Kidney (tissue), 14 donors: Measurements from ENCODE around the gene SIDT2. TPM values are rescaled to one million over a fixed set of nuclear protein-coding genes. Genes with fewer than 3 reads are reported as not detected.

Experiments used
- DNase-seq, 5 donors: peaks; one replicate each; pipeline ENCODE4 v3.0.0-alpha.2; 2013 to 2020
- FAIRE-seq: peaks from 2 replicates; lab custom pipeline; 2012; peaks lifted over from hg19 to GRCh38; lab: Jason Lieb, UNC
- H3K27ac ChIP-seq, 2 donors: one replicate each; pipeline ENCODE4 v1.7.0; 2013; ENCODE audit warnings: low read depth in 2 of 2, low read length in 2 of 2, inconsistent platforms in 1 of 2
- H3K27me3 ChIP-seq: one replicate; pipeline ENCODE4 v1.7.1; 2013; ENCODE audit warnings: low read length, inconsistent platforms; ENCODE audit not compliant: control insufficient read depth, insufficient read depth
- H3K36me3 ChIP-seq, 3 donors: one replicate each; pipeline versions ENCODE4 v1.7.0 to v1.7.1; 2013; ENCODE audit warnings: low read length in 3 of 3, control low read depth in 1 of 3, inconsistent platforms in 1 of 3; ENCODE audit not compliant: insufficient read depth in 3 of 3, control insufficient read depth in 2 of 3
- H3K4me1 ChIP-seq, 3 donors: one replicate each; pipeline versions ENCODE4 v1.7.0 to v1.7.1; 2013; ENCODE audit warnings: low read length in 3 of 3, inconsistent platforms in 1 of 3, low read depth in 1 of 3; ENCODE audit not compliant: control insufficient read depth in 2 of 3, insufficient read depth in 2 of 3
- H3K4me3 ChIP-seq, 3 donors: one replicate each; pipeline versions ENCODE4 v1.7.0 to v1.8.1; 2013; ENCODE audit warnings: low read length in 3 of 3, control low read depth in 1 of 3, inconsistent platforms in 1 of 3
- H3K9ac ChIP-seq, 3 donors: one replicate each; pipeline versions ENCODE4 v1.7.0 to v1.7.1; 2013; ENCODE audit warnings: low read length in 3 of 3, control low read depth in 1 of 3, inconsistent platforms in 1 of 3
- H3K9me3 ChIP-seq, 3 donors: one replicate each; pipeline versions ENCODE4 v1.7.0 to v1.7.1; 2013; ENCODE audit warnings: low read length in 3 of 3, control low read depth in 1 of 3, inconsistent platforms in 1 of 3; ENCODE audit not compliant: control insufficient read depth in 2 of 3, insufficient read depth in 1 of 3
- CTCF ChIP-seq: IDR thresholded peaks from 3 replicates; pipeline ENCODE4 v1.5.1; 2012; ENCODE audit warnings: mild to moderate bottlenecking, moderate library complexity, borderline replicate concordance; ENCODE audit not compliant: insufficient read depth; ENCODE audit errors: extremely low read depth
- intact Hi-C: fragments of 100-400 bp; cut with DNase I; formaldehyde crosslinking; loops from one replicate; pipeline ENCODE4 v1.11.1; 2022
- polyA plus RNA-seq: library from polyadenylated mRNA; stranded (reverse); fragments of 350-450 nt; fragmentation: Illumina TruSeq; extraction: RNeasy Lipid Tissue Mini Kit (QIAGEN cat#74804); gene quantifications from one replicate; pipeline ENCODE4 v1.2.3, GENCODE V29; 2014; ENCODE audit warnings: low read depth, low replicate concordance; ENCODE audit not compliant: insufficient read depth
- total RNA-seq: library from RNA; stranded (reverse); fragmentation: NEBNext Ultra II Directional; extraction: Animal tissue kit (Norgen Biotek cat#: 25700); gene quantifications from one replicate; pipeline ENCODE4 v1.2.1, GENCODE V29; 2021
- donor health status: control.
- donor health status: control.
- donor health status: control.
- donor health status: control.
- donor health status: control.
- donor health status: DM: yes; HTN: yes; CAD: no.
- donor health status: Normal renal cell carcinoma (clear cell type).

The SIDT2 gene
- total and polyA plus RNA-seq, 2 donors from 2014 or later, result 16.4 to 37.4 TPM

GRCh38 chr11:117220999-117221774 lies 42.6 kb downstream of the SIDT2 start:
- H3K9me3 ChIP-seq, result no peaks in the 10 kb centered on the region
- peak overlapping the region; percentile 75 to 76 for H3K27ac ChIP-seq
- FAIRE-seq (no peak), DNase-seq (peak in 2 of 5 donors; percentile 8 to 32)
- H3K27me3 ChIP-seq, result no peaks in the 10 kb centered on the region
- TF ChIP-seq CTCF, result no peak
- intact Hi-C loops, result no loop called here
- no peak overlapping the region for H3K4me3 ChIP-seq
- peaks cover 2 to 44% (median 31%) of the 10 kb centered on the region in 3 donors for H3K36me3 ChIP-seq
- peaks cover 2 to 17% (median 16%) of the 10 kb centered on the region in 3 donors for H3K4me1 ChIP-seq
- H3K9ac ChIP-seq, result no peak overlapping the region

GRCh38 chr11:117221775-117222517 lies 43.4 kb downstream of the SIDT2 start:
- DNase-seq (peak; percentile 50 to 92 (median 77)), FAIRE-seq (no peak)
- Histone ChIP-seq H3K9me3 (no peaks in the 10 kb centered on the region), H3K27ac (peak overlapping the region; percentile 75 to 76), H3K36me3 (peaks cover 2 to 46% (median 30%) of the 10 kb centered on the region in 3 donors), H3K4me3 (no peak overlapping the region), H3K27me3 (no peaks in the 10 kb centered on the region), H3K4me1 (peaks cover 2 to 17% (median 16%) of the 10 kb centered on the region in 3 donors), H3K9ac (no peak overlapping the region)
- intact Hi-C loops, result no loop called here
- TF ChIP-seq CTCF, result no peak

- Histone ChIP-seq H3K36me3 (peaks cover 2 to 39% (median 30%) of the 10 kb centered on the region in 3 donors), H3K4me1 (peaks cover 2 to 16% (median 10%) of the 10 kb centered on the region in 3 donors), H3K9me3 (no peaks in the 10 kb centered on the region), H3K4me3 (no peak overlapping the region), H3K9ac (no peak overlapping the region), H3K27me3 (no peaks in the 10 kb centered on the region), H3K27ac (peak overlapping the region in 1 of 2 donors; percentile 38)
- FAIRE-seq (no peak), DNase-seq (peak in 1 of 5 donors; percentile 29)
- intact Hi-C loops, result no loop called here
- TF ChIP-seq CTCF, result no peak
Observed at GRCh38 chr11:117222991-117223740, 44.6 kb downstream of the SIDT2 start.
